Measurements from ENCODE around the gene NCKAP1.

- TF ChIP-seq CTCF (IDR thresholded peaks at IDR 0.05) (no peak), POLR2A (IDR thresholded peaks at IDR 0.05) (no peak)
Observed at GRCh38 chr2:182977463-182977862, 60.8 kb downstream of the NCKAP1 start.

Measured in body of pancreas (tissue), 4 donors.